Mucosa of descending colon (tissue), 3 donors: Measurements from ENCODE around the gene BCAS4. TPM values are rescaled to one million over a fixed set of nuclear protein-coding genes. Genes with fewer than 3 reads are reported as not detected.
"Not testable (repeated sequence)": the region's sequence is repeated elsewhere in the genome, so short reads cannot be mapped to it uniquely, and the experiment has no call there.

Experiments used
- ATAC-seq: fragments of 200-7000 bp; cut with Tn5 transposase; one replicate; pipeline ENCODE4 v1.9.1; 2020; ENCODE audit warnings: mild to moderate bottlenecking, moderate library complexity
- DNase-seq, 3 donors: peaks; one replicate each; pipeline ENCODE4 v3.0.0-alpha.2; 2020
- H3K36me3 ChIP-seq: fragments of 200-600 bp; one replicate; pipeline ENCODE4 v1.8.0; 2021; ENCODE audit warnings: low read depth, mild to moderate bottlenecking
- H3K4me1 ChIP-seq: fragments of 200-600 bp; one replicate; pipeline ENCODE4 v1.8.0; 2021; ENCODE audit warnings: low read depth, mild to moderate bottlenecking
- H3K4me3 ChIP-seq: fragments of 200-600 bp; one replicate; pipeline ENCODE4 v1.8.0; 2021; ENCODE audit warnings: mild to moderate bottlenecking
- H3K9me3 ChIP-seq: fragments of 200-600 bp; one replicate; pipeline ENCODE4 v1.8.0; 2021; ENCODE audit warnings: mild to moderate bottlenecking
- intact Hi-C, 2 donors: fragments of 100-400 bp; cut with DNase I in 1 of 2; cut with micrococcal nuclease in 1 of 2; formaldehyde crosslinking; loops; one replicate each; pipeline versions ENCODE4 v1.11.0 to v1.11.1; 2022; cut with DNase I, micrococcal nuclease
- total RNA-seq, 3 donors: library from RNA; stranded (reverse); fragmentation: NEBNext Ultra II Directional in 2 of 3; extraction: Animal tissue kit (Norgen Biotek cat#: 25700) in 2 of 3; gene quantifications; one replicate each; pipeline versions ENCODE4 v1.2.1 to v1.2.4, GENCODE V29; 2021 to 2023
- TF ChIP-seq, protein P1 (sequence below): fragments of 200-600 bp; IDR thresholded peaks from one replicate; pipeline ENCODE4 v1.8.0; 2022; ENCODE audit warnings: antibody characterized with exemption, mild to moderate bottlenecking
- donor health status: DM: no; HTN: no; CAD: no; lungs with moderate emphysema.
- donor health status: DM: no; HTN: no; CAD: no.
- donor health status: DM: no; HTN: yes; CAD: no.

BCAS4 gene
- total RNA-seq, 3 donors from 2014 or later, result 1.9 to 5.6 (median 2.9) TPM

DNA sequence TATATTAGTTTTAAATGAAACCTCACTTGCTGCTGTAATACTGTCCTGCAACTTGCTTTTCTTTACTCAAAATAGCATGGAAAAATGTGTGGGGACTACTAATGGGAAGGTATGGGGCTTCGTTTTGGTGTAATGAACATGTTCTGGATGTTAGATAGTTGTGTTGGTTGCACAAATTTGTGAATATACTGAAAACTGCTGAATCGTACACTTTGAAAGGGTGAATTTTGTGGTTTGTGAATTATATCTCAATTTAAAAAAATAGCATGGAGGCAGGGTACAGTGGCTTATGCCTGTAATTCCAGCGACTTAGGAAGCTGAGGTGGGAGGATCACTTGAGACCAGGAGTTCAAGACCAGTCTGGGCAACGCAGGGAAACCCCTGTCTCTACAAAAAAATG, 2.3 kb downstream of the BCAS4 start:
- Histone ChIP-seq H3K4me3 (no peak overlapping the region), H3K4me1 (peaks cover 5% of the 10 kb centered on the region), H3K9me3 (no peaks in the 10 kb centered on the region), H3K36me3 (no peaks in the 10 kb centered on the region)
- DNase-seq (no peak), ATAC-seq (no peak)
- intact Hi-C loops, result loop anchor here (10.0 kb wide), 1 partner anchor 128 kb away; no protein-coding TSS in a partner anchor
- TF ChIP-seq, protein P1, sequence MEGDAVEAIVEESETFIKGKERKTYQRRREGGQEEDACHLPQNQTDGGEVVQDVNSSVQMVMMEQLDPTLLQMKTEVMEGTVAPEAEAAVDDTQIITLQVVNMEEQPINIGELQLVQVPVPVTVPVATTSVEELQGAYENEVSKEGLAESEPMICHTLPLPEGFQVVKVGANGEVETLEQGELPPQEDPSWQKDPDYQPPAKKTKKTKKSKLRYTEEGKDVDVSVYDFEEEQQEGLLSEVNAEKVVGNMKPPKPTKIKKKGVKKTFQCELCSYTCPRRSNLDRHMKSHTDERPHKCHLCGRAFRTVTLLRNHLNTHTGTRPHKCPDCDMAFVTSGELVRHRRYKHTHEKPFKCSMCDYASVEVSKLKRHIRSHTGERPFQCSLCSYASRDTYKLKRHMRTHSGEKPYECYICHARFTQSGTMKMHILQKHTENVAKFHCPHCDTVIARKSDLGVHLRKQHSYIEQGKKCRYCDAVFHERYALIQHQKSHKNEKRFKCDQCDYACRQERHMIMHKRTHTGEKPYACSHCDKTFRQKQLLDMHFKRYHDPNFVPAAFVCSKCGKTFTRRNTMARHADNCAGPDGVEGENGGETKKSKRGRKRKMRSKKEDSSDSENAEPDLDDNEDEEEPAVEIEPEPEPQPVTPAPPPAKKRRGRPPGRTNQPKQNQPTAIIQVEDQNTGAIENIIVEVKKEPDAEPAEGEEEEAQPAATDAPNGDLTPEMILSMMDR, result no peak

DNA sequence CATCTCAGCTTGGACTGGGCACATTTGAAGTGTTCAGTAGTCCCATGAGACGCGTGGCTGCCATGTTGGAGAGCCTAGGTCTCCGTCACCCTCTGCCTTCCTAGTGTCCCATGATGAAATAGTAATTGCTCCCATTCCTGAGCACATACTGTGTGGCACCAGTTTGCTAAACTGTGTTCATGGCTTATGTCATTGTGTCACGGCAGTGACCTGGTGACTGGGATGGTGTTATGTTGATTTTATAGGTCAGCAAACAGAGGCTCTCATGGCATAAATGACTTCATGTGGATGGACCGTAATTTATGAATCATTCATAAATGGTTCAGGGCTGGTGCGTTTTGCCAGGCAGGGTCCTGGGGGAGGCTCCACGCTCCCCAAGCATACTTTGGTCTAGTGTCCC, 3.8 kb downstream of the BCAS4 start:
- no peak for DNase-seq
- ATAC-seq, result no peak
- H3K4me3 ChIP-seq, result no peak overlapping the region
- H3K9me3 ChIP-seq, result no peaks in the 10 kb centered on the region
- H3K4me1 ChIP-seq, result peaks cover 5% of the 10 kb centered on the region
- H3K36me3 ChIP-seq, result no peaks in the 10 kb centered on the region
- intact Hi-C loops, result loop anchor here (10.0 kb wide), 1 partner anchor 126 kb away; no protein-coding TSS in a partner anchor
- TF ChIP-seq, protein P1, result no peak

DNA sequence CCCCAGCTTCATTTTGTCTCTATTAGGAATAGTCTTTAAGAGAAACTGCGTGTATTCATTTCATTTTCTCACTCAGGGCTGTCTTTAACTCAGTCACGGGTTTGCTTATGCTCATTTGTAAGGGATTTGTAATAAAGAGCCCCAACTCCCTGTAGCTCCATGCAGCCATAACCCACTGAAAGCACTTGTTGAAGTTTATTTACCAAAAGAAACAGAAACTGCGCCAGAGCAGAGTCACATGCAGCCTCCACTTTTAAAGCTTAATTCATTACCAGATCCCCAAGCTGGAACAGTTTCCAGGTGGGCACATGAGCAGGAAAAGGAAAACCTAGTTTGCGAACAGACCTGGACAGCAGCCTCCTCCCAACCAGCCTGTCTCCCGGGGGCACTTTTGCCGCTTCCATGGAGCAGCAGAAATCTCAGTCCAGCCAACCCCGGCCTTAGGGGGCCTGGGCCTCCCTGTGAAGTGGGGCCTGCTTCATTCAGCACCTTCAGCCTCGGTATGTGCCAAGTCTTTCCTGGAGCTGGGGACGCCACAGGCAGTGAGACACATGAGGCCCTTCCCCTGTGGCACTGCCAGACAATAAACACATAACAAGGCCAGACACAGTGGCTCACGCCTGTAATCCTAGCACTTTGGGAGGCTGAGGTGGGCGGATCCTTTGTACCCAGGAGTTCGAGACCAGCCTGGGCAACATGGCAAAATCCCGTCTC, 4.5 kb downstream of the BCAS4 start:
- H3K4me1 ChIP-seq, result peaks cover 3% of the 10 kb centered on the region
- no peaks in the 10 kb centered on the region for H3K9me3 ChIP-seq
- H3K36me3 ChIP-seq, result no peaks in the 10 kb centered on the region
- TF ChIP-seq, protein P1, result no peak
- no peak for DNase-seq
- H3K4me3 ChIP-seq, result no peak overlapping the region
- intact Hi-C loops, result loop anchor here (10.0 kb wide), 1 partner anchor 125 kb away; no protein-coding TSS in a partner anchor
- ATAC-seq, result no peak

DNA sequence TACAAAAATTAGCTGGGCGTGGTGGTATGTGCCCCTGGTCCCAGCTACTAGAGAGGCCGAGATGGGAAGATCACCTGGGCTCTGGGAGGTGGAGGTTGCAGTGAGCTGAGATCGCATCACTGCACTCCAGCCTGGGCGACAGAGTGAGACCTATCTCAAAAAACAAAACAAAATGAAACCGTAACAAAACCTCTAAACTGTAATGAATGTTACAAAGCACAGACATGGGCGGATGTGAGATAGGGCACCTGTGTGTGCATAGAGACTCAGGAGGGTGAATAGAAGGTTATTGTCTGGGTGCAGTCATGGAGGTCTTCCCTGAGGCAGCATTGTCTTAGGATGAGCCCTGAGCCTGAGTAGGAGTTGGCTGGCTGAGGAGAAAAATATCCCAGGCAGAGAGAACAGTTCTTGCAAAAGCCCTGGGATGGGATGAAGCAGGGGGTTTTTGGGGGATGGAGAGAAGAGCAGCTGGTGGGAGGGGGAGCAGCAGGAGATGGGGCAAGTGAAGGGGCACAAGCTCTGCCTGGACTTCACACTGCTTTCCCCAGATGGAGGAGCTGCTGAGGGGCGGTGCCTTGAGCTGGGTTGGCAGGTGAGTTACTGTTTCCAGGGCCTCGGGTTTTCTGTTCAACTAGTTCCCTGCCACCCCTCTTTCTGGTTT, 5.2 kb downstream of the BCAS4 start:
- intact Hi-C loops, result loop anchor here (10.0 kb wide), 1 partner anchor 125 kb away; no protein-coding TSS in a partner anchor
- no peak for DNase-seq
- TF ChIP-seq, protein P1, result no peak
- no peaks in the 10 kb centered on the region for H3K9me3 ChIP-seq
- peak; percentile 5 for ATAC-seq
- no peak overlapping the region for H3K4me3 ChIP-seq
- H3K4me1 ChIP-seq, result no peaks in the 10 kb centered on the region
- no peaks in the 10 kb centered on the region for H3K36me3 ChIP-seq

DNA sequence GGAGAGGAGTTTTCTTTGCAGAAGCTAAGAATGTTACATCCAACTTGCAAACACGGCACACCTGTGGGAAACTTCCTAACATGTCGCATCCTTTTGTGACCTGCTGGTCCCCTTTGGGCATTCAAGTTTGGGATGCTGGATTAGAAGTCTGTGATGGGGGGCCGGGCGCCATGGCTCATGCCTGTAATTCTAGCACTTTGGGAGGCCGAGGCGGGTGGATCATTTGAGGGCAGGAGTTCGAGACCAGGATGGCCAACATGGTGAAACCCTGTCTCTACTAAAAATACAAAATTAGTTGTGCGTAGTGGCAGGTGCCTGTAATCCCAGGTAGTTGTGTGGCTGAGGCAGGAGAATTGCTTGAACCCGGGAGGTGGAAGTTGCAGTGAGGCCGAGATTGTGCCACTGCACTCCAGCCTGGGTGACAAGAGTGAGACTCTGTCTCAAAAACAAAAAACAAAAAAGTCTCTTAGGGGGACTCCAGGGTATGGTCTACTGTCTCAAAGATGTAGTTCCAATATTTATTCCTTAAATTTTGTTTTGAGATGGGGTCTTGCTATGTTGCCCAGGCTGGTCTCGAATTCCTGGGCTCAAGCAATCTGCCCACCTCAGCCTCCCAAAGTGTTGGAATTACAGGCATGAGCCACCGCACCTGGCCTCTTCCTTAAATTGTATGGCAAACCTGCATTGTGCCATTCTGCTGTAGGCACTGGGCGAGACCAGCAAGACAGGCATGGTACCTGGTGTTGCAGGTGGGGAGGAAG, 6.3 kb downstream of the BCAS4 start:
- intact Hi-C loops, DNase-seq, H3K4me1 ChIP-seq, H3K4me3 ChIP-seq, H3K36me3 ChIP-seq, H3K9me3 ChIP-seq, ATAC-seq: not testable (repeated sequence)
